HEK293 (cell line): ENCODE results near the gene TOP3B.
A peak's percentile ranks its signal among the peaks of the same experiment; 100 is the strongest.

ENCODE experiments used
- CTCF ChIA-PET: fragments of 350-600 bp; formaldehyde crosslinking; extraction: SDS; loops from one replicate; lab custom pipeline; 2021; ENCODE audit warnings: antibody characterized with exemption; lab: Yijun Ruan, JAX
- POLR2A ChIA-PET: fragments of 300-600 bp; formaldehyde crosslinking; extraction: SDS; loops from one replicate; lab custom pipeline; 2020; ENCODE audit warnings: antibody characterized with exemption, inconsistent platforms; lab: Yijun Ruan, JAX
- H3K27ac ChIP-seq: fragments of 200-500 bp; sonication (Bioruptor generic); 2 replicates; pipeline ENCODE4 v1.5.1; 2014; ENCODE audit warnings: low read depth, low read length, control low read depth, inconsistent platforms; ENCODE audit errors: extremely low read depth
- H3K36me3 ChIP-seq, 2 experiments: fragments of 200-500 bp in 1 of 2; sonication (Bioruptor generic) in 1 of 2; 1 replicate in 1 of 2; 2 replicates in 1 of 2; pipeline ENCODE4 v1.5.1; 2014 to 2017; ENCODE audit warnings: inconsistent platforms in 2 of 2, low read length in 2 of 2; ENCODE audit not compliant: control insufficient read depth in 2 of 2, insufficient read depth in 1 of 2
- H3K4me1 ChIP-seq: fragments of 200-500 bp; sonication (Bioruptor generic); 2 replicates; pipeline ENCODE4 v1.5.1; 2014; ENCODE audit warnings: mild to moderate bottlenecking, low read length, inconsistent platforms; ENCODE audit not compliant: control insufficient read depth, insufficient read depth
- H3K4me3 ChIP-seq: 2 replicates; pipeline ENCODE4 v1.5.1; 2011; ENCODE audit warnings: low read depth, mild to moderate bottlenecking, control low read depth, low read length, moderate library complexity
- H3K9me3 ChIP-seq: fragments of 200-500 bp; sonication (Bioruptor generic); 2 replicates; pipeline ENCODE4 v1.5.1; 2014; ENCODE audit warnings: low read depth, low read length, inconsistent platforms; ENCODE audit not compliant: control insufficient read depth, insufficient read depth
- FEZF1 ChIP-seq: fragments of 450-650 bp; formaldehyde crosslinking; IDR thresholded peaks from 2 replicates; pipeline ENCODE4 v1.5.1; 2016; ENCODE audit warnings: missing biosample characterization, missing genetic modification characterization
- KLF10 ChIP-seq: fragments of 450-650 bp; IDR thresholded peaks from 2 replicates; pipeline ENCODE4 v1.5.1; 2018; ENCODE audit warnings: missing biosample characterization, mild to moderate bottlenecking, missing genetic modification characterization
- KLF17 ChIP-seq: fragments of 450-650 bp; formaldehyde crosslinking; IDR thresholded peaks from 2 replicates; pipeline ENCODE4 v1.5.1; 2016; ENCODE audit warnings: missing biosample characterization, missing genetic modification characterization
- PATZ1 ChIP-seq: fragments of 450-650 bp; formaldehyde crosslinking; IDR thresholded peaks from 2 replicates; pipeline ENCODE4 v1.5.1; 2016; ENCODE audit warnings: missing biosample characterization, missing genetic modification characterization
- SCRT1 ChIP-seq: fragments of 450-650 bp; formaldehyde crosslinking; IDR thresholded peaks from 2 replicates; pipeline ENCODE4 v1.5.1; 2016; ENCODE audit warnings: missing biosample characterization, missing genetic modification characterization, borderline replicate concordance
- SP2 ChIP-seq: fragments of 450-650 bp; formaldehyde crosslinking; IDR thresholded peaks from 2 replicates; pipeline ENCODE4 v1.5.1; 2016; ENCODE audit warnings: missing biosample characterization, missing genetic modification characterization
- TCF7L2 ChIP-seq: IDR thresholded peaks from 2 replicates; pipeline ENCODE4 v1.6.1; 2011; ENCODE audit warnings: low read depth, mild to moderate bottlenecking, inconsistent platforms, low read length, moderate library complexity, borderline replicate concordance
- ZBTB10 ChIP-seq: fragments of 450-650 bp; formaldehyde crosslinking; IDR thresholded peaks from 2 replicates; pipeline ENCODE4 v1.5.1; 2016; ENCODE audit warnings: missing biosample characterization, missing genetic modification characterization
- ZBTB20 ChIP-seq: fragments of 450-650 bp; formaldehyde crosslinking; IDR thresholded peaks from 2 replicates; pipeline ENCODE4 v1.5.1; 2016; ENCODE audit warnings: missing biosample characterization, missing genetic modification characterization
- ZBTB44 ChIP-seq: fragments of 450-650 bp; IDR thresholded peaks from 2 replicates; pipeline ENCODE4 v1.5.1; 2018; ENCODE audit warnings: missing biosample characterization, mild to moderate bottlenecking, missing genetic modification characterization
- ZBTB48 ChIP-seq: fragments of 450-650 bp; formaldehyde crosslinking; IDR thresholded peaks from 2 replicates; pipeline ENCODE4 v1.5.1; 2016; ENCODE audit warnings: missing biosample characterization, missing genetic modification characterization
- ZNF114 ChIP-seq: fragments of 450-650 bp; formaldehyde crosslinking; IDR thresholded peaks from 2 replicates; pipeline ENCODE4 v1.5.0; 2017; ENCODE audit warnings: missing biosample characterization, missing genetic modification characterization
- ZNF24 ChIP-seq: fragments of 450-650 bp; formaldehyde crosslinking; IDR thresholded peaks from 2 replicates; pipeline ENCODE4 v1.5.1; 2016; ENCODE audit warnings: missing biosample characterization, missing genetic modification characterization
- ZNF266 ChIP-seq: fragments of 450-650 bp; formaldehyde crosslinking; IDR thresholded peaks from 2 replicates; pipeline ENCODE4 v1.5.1; 2016; ENCODE audit warnings: missing biosample characterization, missing genetic modification characterization, low read depth
- ZNF335 ChIP-seq: fragments of 450-650 bp; formaldehyde crosslinking; conservative IDR thresholded peaks from 2 replicates; pipeline ENCODE4 v1.5.1; 2016; ENCODE audit warnings: missing biosample characterization, missing genetic modification characterization
- ZNF350 ChIP-seq: fragments of 450-650 bp; formaldehyde crosslinking; IDR thresholded peaks from 2 replicates; pipeline ENCODE4 v1.5.0; 2017; ENCODE audit warnings: missing biosample characterization, mild to moderate bottlenecking, missing genetic modification characterization
- ZNF37A ChIP-seq: fragments of 450-650 bp; IDR thresholded peaks from 2 replicates; pipeline ENCODE4 v1.5.1; 2018; ENCODE audit warnings: missing biosample characterization, missing genetic modification characterization
- ZNF423 ChIP-seq: fragments of 450-650 bp; formaldehyde crosslinking; IDR thresholded peaks from 2 replicates; pipeline ENCODE4 v1.5.1; 2016; ENCODE audit warnings: missing biosample characterization, missing genetic modification characterization
- ZNF433 ChIP-seq: fragments of 450-650 bp; formaldehyde crosslinking; IDR thresholded peaks from 2 replicates; pipeline ENCODE4 v1.5.1; 2016; ENCODE audit warnings: missing biosample characterization, missing genetic modification characterization, low read depth
- ZNF473 ChIP-seq: fragments of 450-650 bp; formaldehyde crosslinking; IDR thresholded peaks from 2 replicates; pipeline ENCODE4 v1.5.1; 2017; ENCODE audit warnings: missing biosample characterization, missing genetic modification characterization
- ZNF513 ChIP-seq: fragments of 450-650 bp; IDR thresholded peaks from 2 replicates; pipeline ENCODE4 v1.5.1; 2018; ENCODE audit warnings: missing biosample characterization, missing genetic modification characterization
- ZNF558 ChIP-seq: fragments of 450-650 bp; formaldehyde crosslinking; IDR thresholded peaks from 2 replicates; pipeline ENCODE4 v1.5.1; 2016; ENCODE audit warnings: missing biosample characterization, missing genetic modification characterization
- ZNF624 ChIP-seq: fragments of 450-650 bp; formaldehyde crosslinking; IDR thresholded peaks from 2 replicates; pipeline ENCODE4 v1.5.1; 2017; ENCODE audit warnings: missing biosample characterization, missing genetic modification characterization
- ZNF658 ChIP-seq: fragments of 450-650 bp; formaldehyde crosslinking; IDR thresholded peaks from 2 replicates; pipeline ENCODE4; 2016; ENCODE audit warnings: missing biosample characterization, missing genetic modification characterization
- ZNF692 ChIP-seq: fragments of 450-650 bp; formaldehyde crosslinking; IDR thresholded peaks from 2 replicates; pipeline ENCODE4 v1.5.1; 2016; ENCODE audit warnings: missing biosample characterization, missing genetic modification characterization
- ZNF776 ChIP-seq: fragments of 450-650 bp; formaldehyde crosslinking; IDR thresholded peaks from 2 replicates; pipeline ENCODE4 v1.5.0; 2017; ENCODE audit warnings: missing biosample characterization, missing genetic modification characterization, borderline replicate concordance
- ZSCAN4 ChIP-seq: fragments of 450-650 bp; formaldehyde crosslinking; IDR thresholded peaks from 2 replicates; pipeline ENCODE4 v1.5.1; 2017; ENCODE audit warnings: missing biosample characterization, missing genetic modification characterization

Gene TOP3B

GRCh38 chr22:21951931-21952465 lies 30.6 kb downstream of the TOP3B start:
- Histone ChIP-seq H3K27ac (no peak overlapping the region), H3K36me3 (no peaks in the 10 kb centered on the region), H3K9me3 (no peaks in the 10 kb centered on the region), H3K4me1 (no peaks in the 10 kb centered on the region), H3K4me3 (peak overlapping the region; percentile 64)
- POLR2A ChIA-PET: interaction anchor here (0.6 to 1.5 kb wide), 3 partner anchors 14 to 64 kb away, joined by 3 to 6 read pairs (median 6); partner anchors contain the start of gene TOP3B
- CTCF ChIA-PET: interaction anchor here (0.7 to 8.2 kb wide), 17 partner anchors 13 to 277 kb away, joined by 3 to 120 read pairs (median 4); no protein-coding TSS in a partner anchor
- TF ChIP-seq ZNF433 (tag by site-specific recombination) (no peak), TCF7L2 (no peak), ZNF776 (tag by site-specific recombination) (no peak), ZNF423 (no peak), ZNF24 (no peak), PATZ1 (tag by site-specific recombination) (0 out of 2 replicates have a peak, but pooled peaks have one; percentile 35), ZNF624 (tag by site-specific recombination) (no peak), KLF17 (tag by site-specific recombination) (0 out of 2 replicates have a peak, but pooled peaks have one; percentile 4), ZNF350 (no peak), ZNF335 (tag by site-specific recombination) (0 out of 2 replicates have a peak, but pooled peaks have one; percentile 7), ZNF692 (tag by site-specific recombination) (peak; percentile 52; the same call in 1 of the 2 replicates), ZBTB44 (tag by site-specific recombination) (no peak), ZNF266 (tag by site-specific recombination) (no peak), ZNF473 (tag by site-specific recombination) (no peak), ZBTB20 (tag by site-specific recombination) (0 out of 2 replicates have a peak, but pooled peaks have one; percentile 22), ZNF37A (tag by site-specific recombination) (no peak), ZNF513 (tag by site-specific recombination) (no peak), SCRT1 (peak; percentile 73), ZBTB48 (tag by site-specific recombination) (0 out of 2 replicates have a peak, but pooled peaks have one; percentile 10), ZNF558 (tag by site-specific recombination) (no peak), SP2 (tag by site-specific recombination) (no peak), ZSCAN4 (no peak), ZNF658 (tag by site-specific recombination) (no peak), ZNF114 (no peak), KLF10 (no peak), ZBTB10 (tag by site-specific recombination) (no peak), FEZF1 (tag by site-specific recombination) (no peak)
